DLD1 (cell line): Measurements from ENCODE around the gene FSTL4.

Source experiments
- in situ Hi-C: cut with HindIII; loops from 2 replicates; pipeline ENCODE4 v1.10.0; 2017; ENCODE audit warnings: low sequenced_read_pairs

FSTL4 gene

GRCh38 chr5:133485468-133485867 lies 126.9 kb downstream of the FSTL4 start:
- in situ Hi-C loops = no loop called here

GRCh38 chr5:133483406-133484090 lies 128.8 kb downstream of the FSTL4 start:
- in situ Hi-C loops = no loop called here

DNA sequence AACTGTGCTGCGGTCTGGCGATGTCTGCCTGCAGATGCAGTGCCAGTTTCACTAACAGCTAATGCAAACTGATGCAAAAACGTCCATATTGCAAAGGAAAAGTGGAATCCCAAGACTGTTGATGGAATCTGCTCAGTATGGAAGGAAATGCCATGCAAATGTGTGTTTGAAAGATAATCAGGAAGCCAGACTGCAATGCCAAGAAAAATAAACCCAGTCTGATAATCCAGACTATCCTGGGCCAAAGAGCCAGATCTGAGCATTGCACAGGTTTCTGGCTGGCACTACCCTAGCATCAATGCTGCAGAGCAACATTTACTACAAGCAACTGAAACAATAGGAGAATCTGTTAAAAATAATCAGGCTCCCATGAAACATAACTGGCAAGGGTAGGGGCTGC lies 130.3 kb downstream of the FSTL4 start:
- in situ Hi-C loops = no loop called here

GRCh38 chr5:133480866-133481265 lies 131.5 kb downstream of the FSTL4 start:
- in situ Hi-C loops = no loop called here

- in situ Hi-C loops = no loop called here
Observed at GRCh38 chr5:133480366-133480765, 132.0 kb downstream of the FSTL4 start.

GRCh38 chr5:133478199-133478985 lies 133.9 kb downstream of the FSTL4 start:
- in situ Hi-C loops = no loop called here

DNA sequence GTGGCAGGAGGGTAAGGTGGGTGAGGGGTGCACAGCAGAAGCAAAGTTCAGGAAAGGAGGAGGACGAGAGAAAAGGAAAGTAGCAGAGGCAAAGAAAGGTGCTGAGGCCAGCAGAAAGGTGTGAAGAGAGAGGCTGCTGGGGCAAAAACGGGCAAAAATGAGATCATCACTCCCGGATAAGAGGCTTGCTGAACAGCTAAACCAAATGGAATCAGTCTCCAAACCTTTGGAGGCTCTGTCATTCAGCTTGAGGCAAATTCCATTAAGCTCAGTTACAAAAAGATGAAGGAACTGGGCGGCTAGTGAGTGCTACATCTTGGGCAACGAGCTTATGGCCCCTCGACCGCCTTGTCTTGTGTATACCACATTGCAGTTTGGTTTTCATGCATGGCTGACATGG lies 136.4 kb downstream of the FSTL4 start:
- in situ Hi-C loops = no loop called here

- in situ Hi-C loops = no loop called here
Observed at GRCh38 chr5:133474851-133475590, 137.3 kb downstream of the FSTL4 start.

GRCh38 chr5:133473291-133473690 lies 139.1 kb downstream of the FSTL4 start:
- in situ Hi-C loops = no loop called here

GRCh38 chr5:133472829-133473228 lies 139.5 kb downstream of the FSTL4 start:
- in situ Hi-C loops = no loop called here

GRCh38 chr5:133471699-133472098 lies 140.6 kb downstream of the FSTL4 start:
- in situ Hi-C loops = no loop called here

GRCh38 chr5:133470841-133471240 lies 141.5 kb downstream of the FSTL4 start:
- in situ Hi-C loops = no loop called here

- in situ Hi-C loops = no loop called here
Observed at GRCh38 chr5:133469846-133470245, 142.5 kb downstream of the FSTL4 start.

DNA sequence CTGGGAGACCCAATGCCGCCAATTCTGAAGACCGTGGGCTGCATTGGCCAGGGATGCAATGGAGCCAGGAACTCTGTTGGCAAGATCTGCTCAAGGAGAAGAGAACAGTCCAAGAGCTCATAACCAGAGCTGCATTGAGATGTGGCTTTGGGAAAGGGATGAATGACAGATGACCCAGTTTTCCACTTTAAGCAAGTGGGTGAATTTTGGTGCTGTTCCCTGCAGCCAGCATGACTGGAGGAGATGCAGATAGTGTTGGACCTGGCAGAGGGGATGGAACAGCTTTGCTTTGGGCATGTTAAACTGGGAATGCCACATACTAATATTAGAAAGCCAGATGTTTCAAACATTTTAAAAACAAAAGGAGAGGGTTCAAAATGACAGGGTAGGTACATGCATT lies 143.1 kb downstream of the FSTL4 start:
- in situ Hi-C loops = no loop called here

- in situ Hi-C loops = no loop called here
Observed at GRCh38 chr5:133468596-133468995, 143.7 kb downstream of the FSTL4 start.

DNA sequence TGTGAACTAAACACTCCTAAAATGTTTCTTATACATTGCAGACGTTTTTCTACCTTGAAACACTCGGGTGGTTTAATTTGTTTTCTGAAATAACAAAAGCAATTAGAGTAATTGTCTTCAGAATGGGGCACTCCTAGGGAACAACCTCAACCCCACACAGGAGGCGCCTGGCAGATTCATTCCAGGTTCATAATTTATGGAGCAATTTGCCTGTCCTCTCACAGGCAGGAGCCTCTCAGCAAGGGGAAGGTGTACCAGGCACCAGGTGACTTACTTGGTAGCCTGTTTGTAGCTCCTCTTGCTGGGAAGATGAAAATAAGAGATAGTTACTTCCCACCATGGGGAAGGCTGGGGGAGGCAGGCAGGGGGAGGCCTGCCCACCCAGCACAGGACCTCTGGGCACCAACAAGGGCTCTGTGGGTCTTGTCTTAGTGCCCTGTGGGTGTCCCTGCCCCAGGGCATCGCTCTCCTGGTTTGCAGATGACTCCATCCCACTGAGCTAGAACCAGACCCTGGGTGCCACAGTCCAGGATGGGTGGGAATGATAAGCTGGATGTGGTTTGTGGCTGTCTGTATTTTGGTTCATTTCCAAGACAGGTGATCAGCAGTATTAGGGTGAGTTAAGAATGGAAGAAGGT lies 144.4 kb downstream of the FSTL4 start:
- in situ Hi-C loops = no loop called here

DNA sequence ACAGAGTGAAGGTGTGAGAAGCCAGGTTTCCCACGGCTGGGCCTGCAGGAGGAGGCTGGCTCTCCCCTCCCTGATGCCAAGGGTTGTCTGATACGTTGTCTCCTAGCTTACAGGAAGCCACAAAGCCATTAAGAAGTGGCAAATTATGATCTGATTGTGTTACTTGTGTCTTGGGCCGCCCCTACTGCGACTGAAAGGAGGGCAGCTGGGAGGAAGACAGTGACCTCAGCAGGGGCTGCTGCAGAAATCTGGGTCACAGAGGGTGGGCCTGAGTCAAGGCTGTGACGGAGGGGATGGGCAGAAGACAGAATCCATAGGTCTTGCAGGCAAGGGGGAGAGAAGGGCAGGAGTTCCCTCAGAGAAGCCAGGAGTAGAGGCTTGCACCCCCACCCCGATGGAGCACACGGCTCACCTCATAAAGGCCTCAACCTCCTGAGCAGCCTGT lies 145.0 kb downstream of the FSTL4 start:
- in situ Hi-C loops = no loop called here

DNA sequence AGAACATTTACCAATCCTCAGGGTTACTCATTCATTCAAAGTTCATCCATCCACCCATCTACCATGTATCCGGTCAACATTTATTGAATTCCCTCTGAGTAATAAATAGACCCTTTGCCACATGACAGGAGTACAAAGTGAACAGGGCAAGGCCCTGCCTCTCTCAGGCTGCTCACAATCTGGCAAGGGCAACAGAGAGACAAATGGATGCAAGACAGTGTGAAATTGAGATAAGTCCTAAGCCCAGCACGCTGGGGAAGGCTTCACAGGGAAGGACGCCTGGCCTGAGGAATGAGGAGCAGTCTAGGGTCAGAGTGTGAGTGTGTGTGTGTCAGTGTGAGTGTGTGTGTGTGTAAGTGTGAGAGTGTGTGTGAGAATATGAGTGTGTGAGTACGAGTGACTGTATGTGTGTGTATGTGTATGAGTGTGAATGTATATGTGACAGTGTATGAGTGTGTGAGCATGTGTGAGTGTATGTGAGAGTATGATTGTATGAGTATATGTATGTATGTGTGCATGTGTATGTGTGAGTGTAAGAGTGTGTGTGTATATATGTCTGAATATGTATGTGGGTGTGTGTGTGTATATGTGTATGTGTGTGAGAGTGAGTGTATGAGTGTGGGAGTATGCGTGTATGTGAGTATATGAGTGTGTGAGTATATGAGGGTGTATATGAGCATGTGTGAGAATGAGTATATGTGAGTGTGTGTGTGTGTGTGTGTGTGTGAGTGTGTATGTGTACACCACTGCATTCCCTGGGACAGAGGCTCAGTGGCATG lies 145.6 kb downstream of the FSTL4 start:
- in situ Hi-C loops = no loop called here

DNA sequence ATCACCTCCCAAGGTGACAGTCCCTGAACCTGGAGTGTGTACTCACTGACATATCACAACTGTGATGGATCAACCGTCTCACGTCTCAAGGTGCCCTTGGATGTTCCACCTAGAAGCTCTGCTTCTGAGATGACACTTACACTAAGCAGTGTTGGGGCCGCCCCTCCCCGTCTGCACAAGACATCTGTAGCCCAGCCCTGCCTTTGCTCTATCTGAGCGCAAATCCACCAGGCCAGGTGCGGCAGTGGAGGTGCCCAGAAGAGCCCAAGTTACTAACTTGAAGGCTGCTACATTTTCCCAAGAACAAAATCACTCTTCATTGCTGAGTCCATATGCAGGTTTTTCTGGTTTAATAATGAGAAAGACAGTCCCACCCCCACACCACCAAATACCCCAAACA lies 148.3 kb downstream of the FSTL4 start:
- in situ Hi-C loops = no loop called here

- in situ Hi-C loops = no loop called here
Observed at GRCh38 chr5:133461796-133462516, 150.4 kb downstream of the FSTL4 start.
